Left ventricle myocardium inferior (tissue), 1 donor: Measurements from ENCODE around the gene DRC7. TPM values are rescaled to one million over a fixed set of nuclear protein-coding genes. Genes with fewer than 3 reads are reported as not detected.
"Not testable (repeated sequence)": the region's sequence is repeated elsewhere in the genome, so short reads cannot be mapped to it uniquely, and the experiment has no call there.

Experiments used
- DNase-seq: peaks from one replicate; pipeline ENCODE4 v3.0.0-alpha.2; 2020
- H3K27ac ChIP-seq: fragments of 200-600 bp; replicated peaks from 2 replicates; pipeline ENCODE4 v1.8.0; 2021
- H3K27me3 ChIP-seq: fragments of 200-600 bp; 2 replicates; pipeline ENCODE4 v1.8.0; 2021; ENCODE audit warnings: low read depth
- H3K36me3 ChIP-seq: fragments of 200-600 bp; 2 replicates; pipeline ENCODE4 v1.8.0; 2021
- H3K4me1 ChIP-seq: fragments of 200-600 bp; 2 replicates; pipeline ENCODE4 v1.8.0; 2021
- H3K4me3 ChIP-seq: fragments of 200-600 bp; 2 replicates; pipeline ENCODE4 v1.8.0; 2021; ENCODE audit warnings: mild to moderate bottlenecking, moderate library complexity
- H3K9me3 ChIP-seq: fragments of 200-600 bp; replicated peaks from 2 replicates; pipeline ENCODE4 v1.8.0; 2021
- CTCF ChIP-seq: fragments of 200-600 bp; IDR thresholded peaks from 2 replicates; pipeline ENCODE4 v1.8.0; 2021; ENCODE audit warnings: antibody characterized with exemption, mild to moderate bottlenecking, borderline replicate concordance
- intact Hi-C: fragments of 100-400 bp; cut with micrococcal nuclease; formaldehyde crosslinking; loops from one replicate; pipeline ENCODE4 v1.11.0; 2022
- total RNA-seq: library from RNA; stranded (reverse); fragmentation: NEBNext Ultra II Directional; extraction: Animal tissue kit (Norgen Biotek cat#: 25700); gene quantifications from one replicate; pipeline ENCODE4 v1.2.1, GENCODE V29; 2021
- donor health status: DM: no; HTN: yes; CAD: no; lungs with severe emphysema.

DRC7 gene
- total RNA-seq, 1 donor from 2014 or later, result not detected

DNA sequence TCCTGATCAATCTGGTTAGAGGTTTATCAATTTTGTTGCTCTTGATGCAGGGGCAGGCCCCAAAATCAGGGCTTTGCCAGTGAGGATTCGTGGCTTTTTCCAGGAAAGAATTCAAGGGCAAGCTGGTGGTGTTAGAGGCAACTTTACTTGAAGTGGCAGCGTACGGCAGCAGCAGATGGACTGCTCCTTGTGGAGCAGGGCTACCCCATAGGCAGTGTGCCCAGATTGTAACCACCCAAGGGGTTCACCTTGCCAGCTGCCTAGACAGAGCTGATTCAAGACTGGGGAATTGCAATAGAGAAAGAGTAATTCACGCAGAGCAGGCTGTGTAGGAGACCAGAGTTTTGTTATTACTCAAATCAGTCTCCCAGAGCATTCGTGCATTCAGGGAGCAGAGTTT lies 16.7 kb downstream of the DRC7 start:
- TF ChIP-seq CTCF, result no peak
- Histone ChIP-seq H3K27ac (no peak overlapping the region), H3K36me3 (no peaks in the 10 kb centered on the region), H3K9me3 (no peaks in the 10 kb centered on the region), H3K27me3 (peaks cover 5% of the 10 kb centered on the region), H3K4me3 (no peak overlapping the region), H3K4me1 (no peaks in the 10 kb centered on the region)
- no peak for DNase-seq
- intact Hi-C loops, result loop anchor here (10.0 kb wide), 1 partner anchor 117 kb away; no protein-coding TSS in a partner anchor

DNA sequence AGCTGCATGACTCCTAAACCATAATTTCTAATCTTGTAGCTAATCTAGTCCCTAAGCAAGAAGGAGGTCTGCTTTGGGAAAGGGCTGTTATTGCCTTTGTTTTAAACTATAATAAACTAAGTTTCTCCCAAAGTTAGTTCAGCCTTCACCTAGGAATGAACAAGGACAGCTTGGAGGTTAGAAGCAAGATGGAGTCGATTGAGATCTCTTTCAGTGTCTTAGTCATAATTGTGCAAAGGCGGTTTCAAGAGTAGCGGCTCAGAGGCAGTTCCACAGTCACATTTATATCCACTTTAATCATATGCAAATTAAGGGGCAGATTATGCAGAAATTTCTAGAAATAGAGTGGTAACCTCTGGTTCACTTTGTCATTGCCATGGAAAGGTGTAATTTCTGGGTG lies 17.4 kb downstream of the DRC7 start:
- Histone ChIP-seq H3K27ac (no peak overlapping the region), H3K4me1 (no peaks in the 10 kb centered on the region), H3K36me3 (no peaks in the 10 kb centered on the region), H3K4me3 (no peak overlapping the region), H3K9me3 (no peaks in the 10 kb centered on the region), H3K27me3 (peaks cover 8% of the 10 kb centered on the region)
- no peak for TF ChIP-seq CTCF
- intact Hi-C loops, result loop anchor here (10.0 kb wide), 1 partner anchor 117 kb away; no protein-coding TSS in a partner anchor
- no peak for DNase-seq

DNA sequence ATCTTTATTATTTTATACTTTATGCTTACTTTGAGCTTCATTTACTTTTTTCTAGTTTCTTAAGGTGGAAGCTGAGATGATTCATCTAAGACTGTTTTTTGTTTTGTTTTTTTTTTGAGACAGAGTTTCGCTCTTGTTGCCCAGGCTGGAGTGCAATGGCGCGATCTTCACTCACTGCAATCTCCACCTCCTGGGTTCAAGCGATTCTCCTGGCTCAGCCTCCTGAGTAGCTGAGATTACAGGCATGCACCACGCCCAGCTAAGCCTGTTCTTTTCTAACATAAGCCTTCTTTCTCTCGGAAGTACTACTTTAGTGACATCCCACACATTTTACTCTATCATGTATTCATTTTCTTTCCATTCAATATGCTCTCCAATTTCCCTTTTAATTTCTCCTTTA lies 18.0 kb downstream of the DRC7 start:
- intact Hi-C loops, result loop anchor here (10.0 kb wide), 1 partner anchor 118 kb away; no protein-coding TSS in a partner anchor

DNA sequence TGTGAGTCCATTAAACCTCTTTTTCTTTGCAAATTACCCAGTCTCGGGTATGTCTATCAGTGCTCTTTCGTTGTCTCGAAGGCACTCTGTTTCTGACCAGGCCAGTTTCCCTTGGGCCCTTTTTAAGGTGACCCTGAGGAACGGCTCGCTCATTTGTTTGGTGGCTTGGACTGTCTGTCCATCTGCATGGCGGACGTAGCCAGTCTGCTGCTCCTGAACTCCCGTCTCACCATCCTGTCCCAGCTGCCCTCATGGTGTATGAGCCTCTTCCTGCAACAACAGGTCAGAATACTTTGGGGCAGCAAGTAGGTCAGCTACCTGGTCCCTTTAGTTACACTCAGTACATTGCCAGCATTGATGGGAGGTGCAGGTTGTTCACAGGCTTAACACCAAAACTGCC lies 19.0 kb downstream of the DRC7 start:
- Histone ChIP-seq H3K9me3 (no peaks in the 10 kb centered on the region), H3K36me3 (no peaks in the 10 kb centered on the region), H3K4me3 (no peak overlapping the region), H3K27ac (no peak overlapping the region), H3K4me1 (no peaks in the 10 kb centered on the region), H3K27me3 (peaks cover 8% of the 10 kb centered on the region)
- TF ChIP-seq CTCF, result no peak
- no peak for DNase-seq
- intact Hi-C loops, result loop anchor here (10.0 kb wide), 1 partner anchor 119 kb away; no protein-coding TSS in a partner anchor

More for the DNA sequence above, 18.0 kb downstream of the DRC7 start:
- not testable (repeated sequence) for DNase-seq, H3K27ac ChIP-seq, H3K4me1 ChIP-seq, H3K27me3 ChIP-seq, H3K36me3 ChIP-seq, H3K9me3 ChIP-seq, H3K4me3 ChIP-seq

DNA sequence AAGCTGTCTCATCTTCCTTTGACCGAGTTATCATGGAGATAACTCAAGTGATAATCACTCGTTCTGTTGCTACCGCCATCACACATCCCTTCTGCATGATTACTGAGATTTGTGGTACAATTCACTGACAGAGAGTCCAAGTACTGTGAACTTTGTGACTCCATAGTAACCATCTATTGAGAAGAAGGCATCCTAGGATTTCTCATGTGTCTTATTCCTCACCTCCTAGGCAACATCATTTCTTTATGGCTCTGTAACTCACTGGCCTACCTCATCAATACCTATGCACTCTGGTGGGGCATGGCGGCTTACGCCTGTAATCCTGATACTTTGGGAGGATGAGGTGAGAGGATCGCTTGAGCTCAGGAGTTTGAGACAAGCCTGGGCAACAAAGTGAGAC lies 19.4 kb downstream of the DRC7 start:
- Histone ChIP-seq H3K27ac (no peak overlapping the region), H3K9me3 (no peaks in the 10 kb centered on the region), H3K4me3 (no peak overlapping the region), H3K36me3 (no peaks in the 10 kb centered on the region), H3K27me3 (peaks cover 8% of the 10 kb centered on the region), H3K4me1 (no peaks in the 10 kb centered on the region)
- no peak for TF ChIP-seq CTCF
- DNase-seq, result no peak
- intact Hi-C loops, result loop anchor here (10.0 kb wide), 1 partner anchor 119 kb away; no protein-coding TSS in a partner anchor

DNA sequence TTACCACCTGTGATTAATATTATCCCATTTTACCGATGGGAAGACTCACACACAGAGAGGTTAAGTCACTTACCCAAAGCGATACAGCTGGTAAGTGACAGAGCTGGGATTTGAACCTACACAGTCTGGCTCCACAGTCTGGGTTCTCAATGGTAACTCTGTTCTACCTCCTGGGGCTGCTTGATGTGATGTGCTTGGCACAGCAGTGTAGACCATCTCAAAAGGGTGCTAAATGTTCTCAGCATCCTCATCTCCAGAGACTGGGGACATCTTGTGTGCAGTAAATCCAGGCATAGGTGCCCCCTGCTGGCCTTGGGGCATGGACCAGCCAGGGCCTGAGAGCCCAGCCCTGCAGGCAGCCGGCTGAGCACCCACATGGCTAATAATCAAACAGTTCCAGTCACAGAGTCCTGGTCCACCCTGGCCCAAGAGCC lies 25.6 kb downstream of the DRC7 start:
- H3K27me3 ChIP-seq, result peaks cover 8% of the 10 kb centered on the region
- DNase-seq, result no peak
- intact Hi-C loops, result no loop called here
- peak; percentile 69 for TF ChIP-seq CTCF
- H3K36me3 ChIP-seq, result no peaks in the 10 kb centered on the region
- no peaks in the 10 kb centered on the region for H3K4me1 ChIP-seq
- H3K9me3 ChIP-seq, result no peaks in the 10 kb centered on the region
- H3K4me3 ChIP-seq, result no peak overlapping the region
- no peak overlapping the region for H3K27ac ChIP-seq
